GM23338 (cell line): ENCODE data around the gene RNF32. TPM values are rescaled to one million over a fixed set of nuclear protein-coding genes. Genes with fewer than 3 reads are reported as not detected.

ENCODE experiments used
- ATAC-seq: fragments of 200-7000 bp; cut with Tn5 transposase; 3 replicates; pipeline ENCODE4 v1.9.1; 2020
- DNase-seq: peaks from one replicate; pipeline ENCODE4 v3.0.0-alpha.2; 2015; ENCODE audit warnings: low spot score
- H2AFZ ChIP-seq: fragments of 200-600 bp; sonication (generic); 2 replicates; pipeline ENCODE4 v1.8.0; 2016; ENCODE audit warnings: antibody characterized with exemption, mild to moderate bottlenecking, moderate library complexity
- H3F3A ChIP-seq: fragments of 200-600 bp; sonication (generic); replicated peaks from 2 replicates; pipeline ENCODE4 v1.8.0; 2017; ENCODE audit warnings: antibody characterized with exemption, mixed run types, low read depth
- H3K27ac ChIP-seq: fragments of 200-600 bp; sonication (generic); 2 replicates; pipeline ENCODE4 v1.6.1; 2016; ENCODE audit warnings: low read depth
- H3K27me3 ChIP-seq: fragments of 200-600 bp; sonication (generic); 2 replicates; pipeline ENCODE4 v1.8.0; 2016; ENCODE audit warnings: mild to moderate bottlenecking, mixed run types, moderate library complexity; ENCODE audit not compliant: insufficient read depth
- H3K36me3 ChIP-seq: fragments of 200-600 bp; sonication (generic); 2 replicates; pipeline ENCODE4 v1.8.0; 2016; ENCODE audit warnings: mild to moderate bottlenecking; ENCODE audit not compliant: insufficient read depth
- H3K4me1 ChIP-seq: fragments of 200-600 bp; sonication (generic); 2 replicates; pipeline ENCODE4 v1.8.0; 2016; ENCODE audit warnings: mild to moderate bottlenecking, moderate library complexity; ENCODE audit not compliant: insufficient read depth
- H3K4me2 ChIP-seq: fragments of 200-600 bp; sonication (generic); 2 replicates; pipeline ENCODE4 v1.7.1; 2017; ENCODE audit warnings: mixed run types
- H3K4me3 ChIP-seq: fragments of 200-600 bp; sonication (generic); 2 replicates; pipeline ENCODE4 v1.6.1; 2016; ENCODE audit warnings: mixed run types
- H3K79me2 ChIP-seq: fragments of 200-600 bp; sonication (generic); replicated peaks from 2 replicates; pipeline ENCODE4 v1.8.0; 2017; ENCODE audit warnings: mild to moderate bottlenecking; ENCODE audit not compliant: insufficient read depth
- H3K9me2 ChIP-seq: fragments of 200-600 bp; sonication (generic); 2 replicates; pipeline ENCODE4 v1.8.0; 2017; ENCODE audit not compliant: insufficient read depth
- H4K20me1 ChIP-seq: fragments of 200-600 bp; sonication (generic); replicated peaks from 2 replicates; pipeline ENCODE4 v1.8.0; 2017; ENCODE audit warnings: mild to moderate bottlenecking; ENCODE audit not compliant: insufficient read depth
- H3K27ac Mint-ChIP-seq: 2 replicates; pipeline ENCODE4 v1.8.0; 2020; ENCODE audit warnings: inconsistent platforms, mild to moderate bottlenecking, moderate library complexity, mixed read lengths
- H3K27me3 Mint-ChIP-seq: 3 replicates; pipeline ENCODE4 v1.8.0; 2022; ENCODE audit warnings: low read depth, mild to moderate bottlenecking, moderate library complexity, mixed read lengths, inconsistent platforms; ENCODE audit not compliant: insufficient read depth, poor library complexity
- H3K36me3 Mint-ChIP-seq: 3 replicates; pipeline ENCODE4 v1.8.0; 2021; ENCODE audit warnings: low read depth, mild to moderate bottlenecking, inconsistent platforms, moderate library complexity, mixed read lengths
- H3K4me1 Mint-ChIP-seq: 3 replicates; pipeline ENCODE4 v1.8.0; 2020; ENCODE audit warnings: mild to moderate bottlenecking, inconsistent platforms, mixed read lengths
- H3K4me3 Mint-ChIP-seq: 3 replicates; pipeline ENCODE4 v1.8.0; 2021; ENCODE audit warnings: moderate library complexity, mild to moderate bottlenecking, inconsistent platforms, mixed read lengths
- H3K9me3 Mint-ChIP-seq: 3 replicates; pipeline ENCODE4 v1.8.0; 2020; ENCODE audit warnings: moderate library complexity, mild to moderate bottlenecking, inconsistent platforms, mixed read lengths
- EZH2phosphoT487 ChIP-seq: fragments of 200-600 bp; sonication (generic); IDR thresholded peaks from one replicate; pipeline ENCODE4 v1.8.1; 2018; ENCODE audit warnings: antibody characterized with exemption; ENCODE audit not compliant: unreplicated experiment
- JUNB ChIP-seq: IDR thresholded peaks from one replicate; pipeline ENCODE4 v1.6.1; 2016; ENCODE audit warnings: antibody characterized with exemption; ENCODE audit not compliant: unreplicated experiment
- NANOG ChIP-seq: IDR thresholded peaks from 2 replicates; pipeline ENCODE4 v1.6.1; 2016; ENCODE audit warnings: antibody characterized with exemption, borderline replicate concordance
- POLR2AphosphoS5 ChIP-seq: IDR thresholded peaks from 2 replicates; pipeline ENCODE4 v1.6.1; 2016; ENCODE audit warnings: antibody characterized with exemption, low read depth
- ZNF114 ChIP-seq: fragments of 250-450 bp; sonication (Bioruptor Pico); IDR thresholded peaks from 2 replicates; pipeline ENCODE4 v1.5.0; 2020; ENCODE audit warnings: mild to moderate bottlenecking, moderate library complexity
- ZNF331 ChIP-seq: fragments of 250-450 bp; sonication (Bioruptor Pico); IDR thresholded peaks from 2 replicates; pipeline ENCODE4 v1.5.0; 2020; ENCODE audit warnings: low read depth, mild to moderate bottlenecking, moderate library complexity
- polyA plus RNA-seq: library from polyadenylated mRNA; unstranded; fragments of >200 nt; fragmentation: Nextera tagmentation; extraction: Ambion mirVana; gene quantifications from 2 replicates; pipeline ENCODE4 v1.2.1, GENCODE V29; 2016
- total RNA-seq: library from RNA; depleted of rRNA; stranded (reverse); fragments of >200 nt; shearing (Covaris generic); gene quantifications from 2 replicates; pipeline ENCODE4 v1.2.3, GENCODE V29; 2014
- TF ChIP-seq, protein P1 (sequence below): IDR thresholded peaks from 2 replicates; pipeline ENCODE4 v1.6.1; 2016; ENCODE audit warnings: antibody characterized with exemption
- TF ChIP-seq, protein P2 (sequence below), 2 experiments: fragments of 200-600 bp in 1 of 2; sonication (generic) in 1 of 2; conservative IDR thresholded peaks; 2 replicates each; pipeline versions ENCODE4 v1.5.1 to v1.6.1; 2016 to 2017; ENCODE audit warnings: antibody characterized with exemption in 2 of 2, low read depth in 2 of 2, mild to moderate bottlenecking in 2 of 2, moderate library complexity in 1 of 2
- TF ChIP-seq, protein P3 (sequence below): fragments of 250-450 bp; sonication (Bioruptor Pico); IDR thresholded peaks from 2 replicates; pipeline ENCODE4 v1.5.0; 2020; ENCODE audit warnings: mild to moderate bottlenecking, moderate library complexity

Gene RNF32
- total and polyA plus RNA-seq, 2 experiments from 2014 or later = 0.56 to 2.0 TPM

DNA sequence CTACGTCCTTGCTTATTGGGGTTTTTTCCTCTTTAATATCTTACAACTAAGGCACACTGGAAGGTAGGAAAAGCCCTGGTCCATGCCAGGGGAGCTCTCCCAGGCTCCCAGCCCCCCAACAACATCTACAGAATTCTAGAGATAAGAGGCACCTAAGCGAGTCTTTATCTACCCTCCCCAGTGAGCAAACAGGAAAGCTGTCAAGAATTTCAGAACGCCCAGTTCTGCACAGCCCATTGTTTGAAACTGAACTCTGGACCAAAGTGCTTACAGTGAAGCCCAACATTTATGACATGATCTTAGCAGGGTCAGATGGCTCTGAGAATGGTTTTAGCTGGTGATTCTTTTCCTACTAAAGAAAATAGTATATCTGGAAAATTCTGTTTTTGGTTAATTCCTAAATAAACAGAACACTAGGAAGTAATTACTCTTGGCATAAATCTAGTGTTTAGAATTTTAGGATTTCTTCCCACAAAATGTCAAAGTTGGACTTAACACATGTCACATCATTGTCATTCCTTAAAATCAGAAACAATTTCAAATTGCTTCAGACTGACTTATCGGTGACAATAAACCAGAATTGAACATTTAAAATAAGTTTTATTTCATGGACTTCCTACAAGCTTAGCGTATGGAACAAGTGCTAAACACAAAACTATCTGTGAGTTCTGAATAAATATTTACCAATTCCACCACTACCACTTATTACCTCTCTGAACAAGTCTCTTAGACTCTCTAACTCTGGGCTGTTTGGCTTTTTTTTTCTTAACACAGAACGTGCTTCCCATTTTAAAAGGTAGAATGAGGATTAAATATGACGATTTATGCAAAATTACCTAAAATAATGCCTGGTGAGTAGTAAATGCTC lies 31.3 kb upstream of the RNF32 start:
- no peak overlapping the region for H3K27ac ChIP-seq
- H3K4me1 Mint-ChIP-seq = peaks cover 22% of the 10 kb centered on the region
- ATAC-seq (no peak), DNase-seq (no peak)
- no peaks in the 10 kb centered on the region for H3F3A ChIP-seq
- peaks cover 8% of the 10 kb centered on the region for H3K27me3 Mint-ChIP-seq
- no peaks in the 10 kb centered on the region for H4K20me1 ChIP-seq
- no peaks in the 10 kb centered on the region for H3K36me3 Mint-ChIP-seq
- H3K27me3 ChIP-seq = no peaks in the 10 kb centered on the region
- H3K4me2 ChIP-seq = no peak overlapping the region
- no peak overlapping the region for H3K4me3 Mint-ChIP-seq
- H3K4me1 ChIP-seq = no peaks in the 10 kb centered on the region
- no peak overlapping the region for H3K4me3 ChIP-seq
- TF ChIP-seq, protein P1, sequence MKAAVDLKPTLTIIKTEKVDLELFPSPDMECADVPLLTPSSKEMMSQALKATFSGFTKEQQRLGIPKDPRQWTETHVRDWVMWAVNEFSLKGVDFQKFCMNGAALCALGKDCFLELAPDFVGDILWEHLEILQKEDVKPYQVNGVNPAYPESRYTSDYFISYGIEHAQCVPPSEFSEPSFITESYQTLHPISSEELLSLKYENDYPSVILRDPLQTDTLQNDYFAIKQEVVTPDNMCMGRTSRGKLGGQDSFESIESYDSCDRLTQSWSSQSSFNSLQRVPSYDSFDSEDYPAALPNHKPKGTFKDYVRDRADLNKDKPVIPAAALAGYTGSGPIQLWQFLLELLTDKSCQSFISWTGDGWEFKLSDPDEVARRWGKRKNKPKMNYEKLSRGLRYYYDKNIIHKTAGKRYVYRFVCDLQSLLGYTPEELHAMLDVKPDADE = no peak
- TF ChIP-seq NANOG (no peak), ZNF331 (no peak), POLR2AphosphoS5 (no peak), JUNB (no peak), EZH2phosphoT487 (no peak), ZNF114 (CRISPR knock-in tag) (no peak)
- TF ChIP-seq, protein P2, sequence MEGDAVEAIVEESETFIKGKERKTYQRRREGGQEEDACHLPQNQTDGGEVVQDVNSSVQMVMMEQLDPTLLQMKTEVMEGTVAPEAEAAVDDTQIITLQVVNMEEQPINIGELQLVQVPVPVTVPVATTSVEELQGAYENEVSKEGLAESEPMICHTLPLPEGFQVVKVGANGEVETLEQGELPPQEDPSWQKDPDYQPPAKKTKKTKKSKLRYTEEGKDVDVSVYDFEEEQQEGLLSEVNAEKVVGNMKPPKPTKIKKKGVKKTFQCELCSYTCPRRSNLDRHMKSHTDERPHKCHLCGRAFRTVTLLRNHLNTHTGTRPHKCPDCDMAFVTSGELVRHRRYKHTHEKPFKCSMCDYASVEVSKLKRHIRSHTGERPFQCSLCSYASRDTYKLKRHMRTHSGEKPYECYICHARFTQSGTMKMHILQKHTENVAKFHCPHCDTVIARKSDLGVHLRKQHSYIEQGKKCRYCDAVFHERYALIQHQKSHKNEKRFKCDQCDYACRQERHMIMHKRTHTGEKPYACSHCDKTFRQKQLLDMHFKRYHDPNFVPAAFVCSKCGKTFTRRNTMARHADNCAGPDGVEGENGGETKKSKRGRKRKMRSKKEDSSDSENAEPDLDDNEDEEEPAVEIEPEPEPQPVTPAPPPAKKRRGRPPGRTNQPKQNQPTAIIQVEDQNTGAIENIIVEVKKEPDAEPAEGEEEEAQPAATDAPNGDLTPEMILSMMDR (conservative IDR thresholded peaks at IDR 0.05; ENCODE audit: low read depth in 2 of 2) = no peak
- TF ChIP-seq, protein P3, sequence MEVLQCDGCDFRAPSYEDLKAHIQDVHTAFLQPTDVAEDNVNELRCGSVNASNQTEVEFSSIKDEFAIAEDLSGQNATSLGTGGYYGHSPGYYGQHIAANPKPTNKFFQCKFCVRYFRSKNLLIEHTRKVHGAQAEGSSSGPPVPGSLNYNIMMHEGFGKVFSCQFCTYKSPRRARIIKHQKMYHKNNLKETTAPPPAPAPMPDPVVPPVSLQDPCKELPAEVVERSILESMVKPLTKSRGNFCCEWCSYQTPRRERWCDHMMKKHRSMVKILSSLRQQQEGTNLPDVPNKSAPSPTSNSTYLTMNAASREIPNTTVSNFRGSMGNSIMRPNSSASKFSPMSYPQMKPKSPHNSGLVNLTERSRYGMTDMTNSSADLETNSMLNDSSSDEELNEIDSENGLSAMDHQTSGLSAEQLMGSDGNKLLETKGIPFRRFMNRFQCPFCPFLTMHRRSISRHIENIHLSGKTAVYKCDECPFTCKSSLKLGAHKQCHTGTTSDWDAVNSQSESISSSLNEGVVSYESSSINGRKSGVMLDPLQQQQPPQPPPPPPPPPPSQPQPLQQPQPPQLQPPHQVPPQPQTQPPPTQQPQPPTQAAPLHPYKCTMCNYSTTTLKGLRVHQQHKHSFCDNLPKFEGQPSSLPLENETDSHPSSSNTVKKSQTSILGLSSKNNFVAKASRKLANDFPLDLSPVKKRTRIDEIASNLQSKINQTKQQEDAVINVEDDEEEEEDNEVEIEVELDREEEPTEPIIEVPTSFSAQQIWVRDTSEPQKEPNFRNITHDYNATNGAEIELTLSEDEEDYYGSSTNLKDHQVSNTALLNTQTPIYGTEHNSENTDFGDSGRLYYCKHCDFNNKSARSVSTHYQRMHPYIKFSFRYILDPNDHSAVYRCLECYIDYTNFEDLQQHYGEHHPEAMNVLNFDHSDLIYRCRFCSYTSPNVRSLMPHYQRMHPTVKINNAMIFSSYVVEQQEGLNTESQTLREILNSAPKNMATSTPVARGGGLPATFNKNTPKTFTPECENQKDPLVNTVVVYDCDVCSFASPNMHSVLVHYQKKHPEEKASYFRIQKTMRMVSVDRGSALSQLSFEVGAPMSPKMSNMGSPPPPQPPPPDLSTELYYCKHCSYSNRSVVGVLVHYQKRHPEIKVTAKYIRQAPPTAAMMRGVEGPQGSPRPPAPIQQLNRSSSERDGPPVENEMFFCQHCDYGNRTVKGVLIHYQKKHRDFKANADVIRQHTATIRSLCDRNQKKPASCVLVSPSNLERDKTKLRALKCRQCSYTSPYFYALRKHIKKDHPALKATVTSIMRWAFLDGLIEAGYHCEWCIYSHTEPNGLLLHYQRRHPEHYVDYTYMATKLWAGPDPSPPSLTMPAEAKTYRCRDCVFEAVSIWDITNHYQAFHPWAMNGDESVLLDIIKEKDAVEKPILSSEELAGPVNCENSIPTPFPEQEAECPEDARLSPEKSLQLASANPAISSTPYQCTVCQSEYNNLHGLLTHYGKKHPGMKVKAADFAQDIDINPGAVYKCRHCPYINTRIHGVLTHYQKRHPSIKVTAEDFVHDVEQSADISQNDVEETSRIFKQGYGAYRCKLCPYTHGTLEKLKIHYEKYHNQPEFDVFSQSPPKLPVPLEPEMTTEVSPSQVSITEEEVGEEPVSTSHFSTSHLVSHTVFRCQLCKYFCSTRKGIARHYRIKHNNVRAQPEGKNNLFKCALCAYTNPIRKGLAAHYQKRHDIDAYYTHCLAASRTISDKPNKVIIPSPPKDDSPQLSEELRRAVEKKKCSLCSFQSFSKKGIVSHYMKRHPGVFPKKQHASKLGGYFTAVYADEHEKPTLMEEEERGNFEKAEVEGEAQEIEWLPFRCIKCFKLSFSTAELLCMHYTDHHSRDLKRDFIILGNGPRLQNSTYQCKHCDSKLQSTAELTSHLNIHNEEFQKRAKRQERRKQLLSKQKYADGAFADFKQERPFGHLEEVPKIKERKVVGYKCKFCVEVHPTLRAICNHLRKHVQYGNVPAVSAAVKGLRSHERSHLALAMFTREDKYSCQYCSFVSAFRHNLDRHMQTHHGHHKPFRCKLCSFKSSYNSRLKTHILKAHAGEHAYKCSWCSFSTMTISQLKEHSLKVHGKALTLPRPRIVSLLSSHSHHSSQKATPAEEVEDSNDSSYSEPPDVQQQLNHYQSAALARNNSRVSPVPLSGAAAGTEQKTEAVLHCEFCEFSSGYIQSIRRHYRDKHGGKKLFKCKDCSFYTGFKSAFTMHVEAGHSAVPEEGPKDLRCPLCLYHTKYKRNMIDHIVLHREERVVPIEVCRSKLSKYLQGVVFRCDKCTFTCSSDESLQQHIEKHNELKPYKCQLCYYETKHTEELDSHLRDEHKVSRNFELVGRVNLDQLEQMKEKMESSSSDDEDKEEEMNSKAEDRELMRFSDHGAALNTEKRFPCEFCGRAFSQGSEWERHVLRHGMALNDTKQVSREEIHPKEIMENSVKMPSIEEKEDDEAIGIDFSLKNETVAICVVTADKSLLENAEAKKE = no peak
- H3K9me3 Mint-ChIP-seq = no peaks in the 10 kb centered on the region
- H3K27ac Mint-ChIP-seq = no peak overlapping the region
- no peaks in the 10 kb centered on the region for H3K9me2 ChIP-seq
- no peaks in the 10 kb centered on the region for H3K36me3 ChIP-seq
- no peaks in the 10 kb centered on the region for H3K79me2 ChIP-seq
- H2AFZ ChIP-seq = no peak overlapping the region
